ENCODE data around the gene EPHA3.

DNA sequence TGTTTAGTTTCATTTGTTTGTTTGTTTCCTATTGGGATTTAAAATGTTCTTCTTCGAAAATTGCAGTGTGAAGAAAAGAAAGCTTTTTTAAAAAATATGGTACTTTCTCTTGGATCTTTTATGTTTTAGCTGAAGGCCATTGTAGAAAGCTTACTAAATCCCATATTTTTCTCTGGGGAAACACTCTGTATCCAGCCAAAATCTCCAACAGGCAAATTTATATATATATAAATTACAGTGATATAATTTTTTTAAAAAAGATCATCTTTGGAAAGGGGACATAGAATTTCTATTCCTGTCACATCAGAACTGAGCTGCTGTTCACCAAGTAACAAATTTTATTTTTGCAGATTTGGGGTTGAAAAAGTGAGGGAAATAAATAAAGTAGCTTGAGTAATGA lies 19.6 kb upstream of the EPHA3 start:
- TF ChIP-seq, protein P1, sequence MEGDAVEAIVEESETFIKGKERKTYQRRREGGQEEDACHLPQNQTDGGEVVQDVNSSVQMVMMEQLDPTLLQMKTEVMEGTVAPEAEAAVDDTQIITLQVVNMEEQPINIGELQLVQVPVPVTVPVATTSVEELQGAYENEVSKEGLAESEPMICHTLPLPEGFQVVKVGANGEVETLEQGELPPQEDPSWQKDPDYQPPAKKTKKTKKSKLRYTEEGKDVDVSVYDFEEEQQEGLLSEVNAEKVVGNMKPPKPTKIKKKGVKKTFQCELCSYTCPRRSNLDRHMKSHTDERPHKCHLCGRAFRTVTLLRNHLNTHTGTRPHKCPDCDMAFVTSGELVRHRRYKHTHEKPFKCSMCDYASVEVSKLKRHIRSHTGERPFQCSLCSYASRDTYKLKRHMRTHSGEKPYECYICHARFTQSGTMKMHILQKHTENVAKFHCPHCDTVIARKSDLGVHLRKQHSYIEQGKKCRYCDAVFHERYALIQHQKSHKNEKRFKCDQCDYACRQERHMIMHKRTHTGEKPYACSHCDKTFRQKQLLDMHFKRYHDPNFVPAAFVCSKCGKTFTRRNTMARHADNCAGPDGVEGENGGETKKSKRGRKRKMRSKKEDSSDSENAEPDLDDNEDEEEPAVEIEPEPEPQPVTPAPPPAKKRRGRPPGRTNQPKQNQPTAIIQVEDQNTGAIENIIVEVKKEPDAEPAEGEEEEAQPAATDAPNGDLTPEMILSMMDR (IDR thresholded peaks at IDR 0.05): no peak
- TF ChIP-seq EP300 (IDR thresholded peaks at IDR 0.05) (no peak), POLR2AphosphoS5 (IDR thresholded peaks at IDR 0.05) (no peak), POLR2A (IDR thresholded peaks at IDR 0.05) (no peak)

All from suprapubic skin (tissue), 4 donors.